Measurements from ENCODE around the gene CDR2.
A peak's percentile ranks its signal among the peaks of the same experiment; 100 is the strongest.
"Not testable (repeated sequence)": the region's sequence is repeated elsewhere in the genome, so short reads cannot be mapped to it uniquely, and the experiment has no call there.

Gene CDR2

GRCh38 chr16:22374311-22375116 lies at the start of gene CDR2:
Gene CDR2, minus strand, starts transcription at chr16:22374619. Its CDS starts 310 bp downstream, at chr16:22374309.
- in situ Hi-C loops (cut with MboI; ENCODE audit: low pct_unique_long_range_greater_than_20kb, low sequenced_read_pairs): no loop called here
- DNase-seq: peak; percentile 98

- in situ Hi-C loops (cut with MboI; ENCODE audit: low pct_unique_long_range_greater_than_20kb, low sequenced_read_pairs): no loop called here
- no peak for DNase-seq
Observed at GRCh38 chr16:22423716-22424115, 49.3 kb upstream of the CDR2 start.

GRCh38 chr16:22421136-22421535 lies 46.7 kb upstream of the CDR2 start:
- DNase-seq: no peak
- in situ Hi-C loops (cut with MboI; ENCODE audit: low pct_unique_long_range_greater_than_20kb, low sequenced_read_pairs): no loop called here

GRCh38 chr16:22420606-22421135 lies 46.3 kb upstream of the CDR2 start:
- in situ Hi-C loops (cut with MboI; ENCODE audit: low pct_unique_long_range_greater_than_20kb, low sequenced_read_pairs): no loop called here

GRCh38 chr16:22419908-22420307 lies 45.5 kb upstream of the CDR2 start:
- in situ Hi-C loops (cut with MboI; ENCODE audit: low pct_unique_long_range_greater_than_20kb, low sequenced_read_pairs): no loop called here

More at GRCh38 chr16:22420606-22421135, 46.3 kb upstream of the CDR2 start:
- DNase-seq: no peak

GRCh38 chr16:22418826-22419225 lies 44.4 kb upstream of the CDR2 start:
- in situ Hi-C loops (cut with MboI; ENCODE audit: low pct_unique_long_range_greater_than_20kb, low sequenced_read_pairs): no loop called here
- DNase-seq: no peak

More at GRCh38 chr16:22419908-22420307, 45.5 kb upstream of the CDR2 start:
- DNase-seq: no peak

- in situ Hi-C loops (cut with MboI; ENCODE audit: low pct_unique_long_range_greater_than_20kb, low sequenced_read_pairs): not testable (repeated sequence)
Observed at GRCh38 chr16:22417798-22418197, 43.4 kb upstream of the CDR2 start.

GRCh38 chr16:22417019-22417418 lies 42.6 kb upstream of the CDR2 start:
- no peak for DNase-seq
- in situ Hi-C loops (cut with MboI; ENCODE audit: low pct_unique_long_range_greater_than_20kb, low sequenced_read_pairs): no loop called here

More at GRCh38 chr16:22417798-22418197, 43.4 kb upstream of the CDR2 start:
- not testable (repeated sequence) for DNase-seq

- in situ Hi-C loops (cut with MboI; ENCODE audit: low pct_unique_long_range_greater_than_20kb, low sequenced_read_pairs): no loop called here
- no peak for DNase-seq
Observed at GRCh38 chr16:22413819-22414218, 39.4 kb upstream of the CDR2 start.

- in situ Hi-C loops (cut with MboI; ENCODE audit: low pct_unique_long_range_greater_than_20kb, low sequenced_read_pairs): no loop called here
Observed at GRCh38 chr16:22407486-22407885, 33.1 kb upstream of the CDR2 start.

GRCh38 chr16:22402191-22402590 lies 27.8 kb upstream of the CDR2 start:
- DNase-seq: no peak
- in situ Hi-C loops (cut with MboI; ENCODE audit: low pct_unique_long_range_greater_than_20kb, low sequenced_read_pairs): no loop called here

More at GRCh38 chr16:22407486-22407885, 33.1 kb upstream of the CDR2 start:
- no peak for DNase-seq

GRCh38 chr16:22400900-22401299 lies 26.5 kb upstream of the CDR2 start:
- in situ Hi-C loops (cut with MboI; ENCODE audit: low pct_unique_long_range_greater_than_20kb, low sequenced_read_pairs): no loop called here
- DNase-seq: peak; percentile 47

- DNase-seq: no peak
- in situ Hi-C loops (cut with MboI; ENCODE audit: low pct_unique_long_range_greater_than_20kb, low sequenced_read_pairs): no loop called here
Observed at GRCh38 chr16:22397931-22398330, 23.5 kb upstream of the CDR2 start.

- no peak for DNase-seq
- in situ Hi-C loops (cut with MboI; ENCODE audit: low pct_unique_long_range_greater_than_20kb, low sequenced_read_pairs): no loop called here
Observed at GRCh38 chr16:22397464-22397863, 23.0 kb upstream of the CDR2 start.

- DNase-seq: no peak
- in situ Hi-C loops (cut with MboI; ENCODE audit: low pct_unique_long_range_greater_than_20kb, low sequenced_read_pairs): no loop called here
Observed at GRCh38 chr16:22395960-22396359, 21.5 kb upstream of the CDR2 start.

GRCh38 chr16:22394121-22394520 lies 19.7 kb upstream of the CDR2 start:
- no peak for DNase-seq
- in situ Hi-C loops (cut with MboI; ENCODE audit: low pct_unique_long_range_greater_than_20kb, low sequenced_read_pairs): no loop called here

- in situ Hi-C loops (cut with MboI; ENCODE audit: low pct_unique_long_range_greater_than_20kb, low sequenced_read_pairs): no loop called here
- no peak for DNase-seq
Observed at GRCh38 chr16:22388101-22388644, 13.8 kb upstream of the CDR2 start.

- in situ Hi-C loops (cut with MboI; ENCODE audit: low pct_unique_long_range_greater_than_20kb, low sequenced_read_pairs): no loop called here
- DNase-seq: no peak
Observed at GRCh38 chr16:22386976-22387375, 12.6 kb upstream of the CDR2 start.

- no peak for DNase-seq
- in situ Hi-C loops (cut with MboI; ENCODE audit: low pct_unique_long_range_greater_than_20kb, low sequenced_read_pairs): no loop called here
Observed at GRCh38 chr16:22385196-22385595, 10.8 kb upstream of the CDR2 start.

GRCh38 chr16:22383827-22384226 lies 9.4 kb upstream of the CDR2 start:
- in situ Hi-C loops (cut with MboI; ENCODE audit: low pct_unique_long_range_greater_than_20kb, low sequenced_read_pairs): no loop called here

More at GRCh38 chr16:22383827-22384226, 9.4 kb upstream of the CDR2 start:
- DNase-seq: no peak
